ENCODE measurements around the gene PCDHB10. TPM values are rescaled to one million over a fixed set of nuclear protein-coding genes. Genes with fewer than 3 reads are reported as not detected.
"Not testable (repeated sequence)": the region's sequence is repeated elsewhere in the genome, so short reads cannot be mapped to it uniquely, and the experiment has no call there.

The PCDHB10 gene
- total and polyA plus RNA-seq, 4 donors: 0.25 to 7.7 (median 4.1) TPM

DNA sequence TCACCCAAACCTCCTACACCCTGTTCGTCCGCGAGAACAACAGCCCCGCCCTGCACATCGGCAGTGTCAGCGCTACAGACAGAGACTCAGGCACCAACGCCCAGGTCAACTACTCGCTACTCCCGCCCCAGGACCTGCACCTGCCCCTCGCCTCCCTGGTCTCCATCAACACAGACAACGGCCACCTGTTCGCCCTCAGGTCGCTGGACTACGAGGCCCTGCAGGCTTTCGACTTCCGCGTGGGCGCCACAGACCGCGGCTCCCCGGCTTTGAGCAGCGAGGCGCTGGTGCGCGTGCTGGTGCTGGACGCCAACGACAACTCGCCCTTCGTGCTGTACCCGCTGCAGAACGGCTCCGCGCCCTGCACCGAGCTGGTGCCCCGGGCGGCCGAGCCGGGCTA is 9.0 kb downstream of the PCDHB10 start:
- 16 to 29% methylated on average over 17 to 28 of the region's 38 CpGs for WGBS, 2 donors
- ATAC-seq (ENCODE audit: low FRiP score); H3K4me3 ChIP-seq (ENCODE audit: low read length in 2 of 2); intact Hi-C loops (cut with DNase I); H3K27ac ChIP-seq (ENCODE audit: low read depth in 1 of 2, low read length in 2 of 2); DNase-seq; H3K36me3 ChIP-seq (ENCODE audit: control insufficient read depth in 1 of 2, insufficient read depth in 2 of 2, low read length in 1 of 2); H3K27me3 ChIP-seq (ENCODE audit: control insufficient read depth in 1 of 2, insufficient read depth in 2 of 2, low read length in 1 of 2); H3K4me1 ChIP-seq (ENCODE audit: control insufficient read depth in 1 of 2, insufficient read depth in 2 of 2, low read length in 2 of 2): not testable (repeated sequence)
- H3K9me3 ChIP-seq (ENCODE audit: control insufficient read depth, low read length): peaks cover 26% of the 10 kb centered on the region

DNA sequence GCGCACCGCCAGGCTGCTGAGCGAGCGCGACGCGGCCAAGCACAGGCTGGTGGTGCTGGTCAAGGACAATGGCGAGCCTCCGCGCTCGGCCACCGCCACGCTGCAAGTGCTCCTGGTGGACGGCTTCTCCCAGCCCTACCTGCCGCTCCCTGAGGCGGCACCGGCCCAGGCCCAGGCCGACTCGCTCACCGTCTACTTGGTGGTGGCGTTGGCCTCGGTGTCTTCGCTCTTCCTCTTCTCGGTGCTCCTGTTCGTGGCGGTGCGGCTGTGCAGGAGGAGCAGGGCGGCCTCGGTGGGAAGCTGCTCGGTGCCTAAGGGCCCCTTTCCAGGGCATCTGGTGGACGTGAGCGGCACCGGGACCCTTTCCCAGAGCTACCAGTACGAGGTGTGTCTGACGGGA is 9.5 kb downstream of the PCDHB10 start:
- H3K4me1 ChIP-seq (ENCODE audit: control insufficient read depth in 1 of 2, insufficient read depth in 2 of 2, low read length in 2 of 2); H3K27ac ChIP-seq (ENCODE audit: low read depth in 1 of 2, low read length in 2 of 2); H3K4me3 ChIP-seq (ENCODE audit: low read length in 2 of 2); intact Hi-C loops (cut with DNase I); H3K36me3 ChIP-seq (ENCODE audit: control insufficient read depth in 1 of 2, insufficient read depth in 2 of 2, low read length in 1 of 2); H3K27me3 ChIP-seq (ENCODE audit: control insufficient read depth in 1 of 2, insufficient read depth in 2 of 2, low read length in 1 of 2); ATAC-seq (ENCODE audit: low FRiP score); DNase-seq: not testable (repeated sequence)
- peaks cover 26% of the 10 kb centered on the region for H3K9me3 ChIP-seq (ENCODE audit: control insufficient read depth, low read length)
- 21 to 28% methylated on average over 25 to 32 of the region's 35 CpGs for WGBS, 2 donors

DNA sequence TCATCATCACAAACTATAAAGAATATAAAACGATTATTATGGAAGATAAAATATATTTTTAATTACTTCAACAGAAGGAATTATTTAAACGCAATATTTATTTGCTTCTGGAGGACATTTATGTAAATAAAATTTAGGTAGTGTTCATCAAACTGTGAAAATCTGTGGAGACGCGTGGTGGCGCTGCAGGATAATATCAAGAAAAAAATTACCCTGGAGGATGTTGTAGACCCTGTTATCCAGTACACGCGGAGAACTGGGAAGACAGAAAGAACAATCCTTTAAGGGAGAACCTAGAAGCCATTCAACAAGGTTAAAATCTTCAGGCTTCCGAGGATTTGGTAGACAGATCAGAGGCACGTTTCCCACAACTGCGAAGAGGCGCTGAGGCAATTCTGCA is 16.3 kb downstream of the PCDHB10 start, which contains the start of gene PCDHB12:
Gene PCDHB12, plus strand, starts transcription at position 242 of the 400 bp plus-strand sequence. CDS start 189 bp downstream, outside the sequence.
- Histone ChIP-seq H3K4me1 (ENCODE audit: control insufficient read depth in 1 of 2, insufficient read depth in 2 of 2, low read length in 2 of 2) (no peaks in the 10 kb centered on the region), H3K9me3 (ENCODE audit: control insufficient read depth, low read length) (peaks cover 15% of the 10 kb centered on the region), H3K4me3 (ENCODE audit: low read length in 2 of 2) (peak within 1 kb of the TSS in 1 of 2 donors; percentile 28), H3K27me3 (ENCODE audit: control insufficient read depth in 1 of 2, insufficient read depth in 2 of 2, low read length in 1 of 2) (no peaks in the 10 kb centered on the region), H3K36me3 (ENCODE audit: control insufficient read depth in 1 of 2, insufficient read depth in 2 of 2, low read length in 1 of 2) (no peaks in the 10 kb centered on the region), H3K27ac (ENCODE audit: low read depth in 1 of 2, low read length in 2 of 2) (no peak within 1 kb of the TSS)
- WGBS, 2 donors: 14 to 18% methylated on average over 11 of the region's 11 CpGs
- no peak for ATAC-seq (ENCODE audit: low FRiP score)
- intact Hi-C loops (cut with DNase I): no loop called here
- DNase-seq: no peak

GRCh38 chr5:141210281-141210680 is 18.1 kb downstream of the PCDHB10 start:
- peaks cover 16% of the 10 kb centered on the region for H3K9me3 ChIP-seq (ENCODE audit: control insufficient read depth, low read length)
- H3K27ac ChIP-seq (ENCODE audit: low read depth in 1 of 2, low read length in 2 of 2); ATAC-seq (ENCODE audit: low FRiP score); H3K36me3 ChIP-seq (ENCODE audit: control insufficient read depth in 1 of 2, insufficient read depth in 2 of 2, low read length in 1 of 2); DNase-seq; H3K4me3 ChIP-seq (ENCODE audit: low read length in 2 of 2); H3K27me3 ChIP-seq (ENCODE audit: control insufficient read depth in 1 of 2, insufficient read depth in 2 of 2, low read length in 1 of 2); H3K4me1 ChIP-seq (ENCODE audit: control insufficient read depth in 1 of 2, insufficient read depth in 2 of 2, low read length in 2 of 2); intact Hi-C loops (cut with DNase I): not testable (repeated sequence)
- WGBS, 2 donors: 24 to 33% methylated on average over 30 to 39 of the region's 39 CpGs

GRCh38 chr5:141210849-141211248 is 18.7 kb downstream of the PCDHB10 start:
- ATAC-seq (ENCODE audit: low FRiP score); H3K27me3 ChIP-seq (ENCODE audit: control insufficient read depth in 1 of 2, insufficient read depth in 2 of 2, low read length in 1 of 2); H3K4me3 ChIP-seq (ENCODE audit: low read length in 2 of 2); DNase-seq; H3K4me1 ChIP-seq (ENCODE audit: control insufficient read depth in 1 of 2, insufficient read depth in 2 of 2, low read length in 2 of 2); intact Hi-C loops (cut with DNase I); H3K27ac ChIP-seq (ENCODE audit: low read depth in 1 of 2, low read length in 2 of 2); H3K36me3 ChIP-seq (ENCODE audit: control insufficient read depth in 1 of 2, insufficient read depth in 2 of 2, low read length in 1 of 2): not testable (repeated sequence)
- WGBS, 2 donors: 18 to 26% methylated on average over 19 to 26 of the region's 27 CpGs
- H3K9me3 ChIP-seq (ENCODE audit: control insufficient read depth, low read length): peaks cover 15% of the 10 kb centered on the region

DNA sequence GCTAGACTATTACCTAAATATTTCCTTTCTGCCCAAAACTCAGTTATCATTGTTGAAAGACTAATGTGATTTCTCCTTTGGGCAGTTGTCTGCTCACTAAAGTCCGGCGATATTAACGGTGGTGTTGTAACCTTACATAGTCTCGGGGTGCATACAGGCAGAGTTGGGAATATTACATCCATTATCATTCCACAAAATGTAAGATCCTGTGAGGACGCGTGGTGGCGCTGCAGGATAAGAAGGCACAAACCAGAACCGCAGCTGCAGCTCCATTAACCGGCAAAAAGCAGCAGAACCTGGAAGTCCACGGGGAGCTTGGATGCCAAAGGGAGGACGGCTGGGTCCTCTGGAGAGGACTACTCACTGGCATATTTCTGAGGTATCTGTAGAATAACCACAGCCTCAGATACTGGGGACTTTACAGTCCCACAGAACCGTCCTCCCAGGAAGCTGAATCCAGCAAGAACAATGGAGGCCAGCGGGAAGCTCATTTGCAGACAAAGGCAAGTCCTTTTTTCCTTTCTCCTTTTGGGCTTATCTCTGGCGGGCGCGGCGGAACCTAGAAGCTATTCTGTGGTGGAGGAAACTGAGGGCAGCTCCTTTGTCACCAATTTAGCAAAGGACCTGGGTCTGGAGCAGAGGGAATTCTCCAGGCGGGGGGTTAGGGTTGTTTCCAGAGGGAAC is 21.6 kb downstream of the PCDHB10 start, which contains the start of gene PCDHB13:
Gene PCDHB13, plus strand, starts transcription at position 264 of the 684 bp plus-strand sequence. Its CDS starts 205 bp downstream, at position 469.
- intact Hi-C loops (cut with DNase I); H3K4me3 ChIP-seq (ENCODE audit: low read length in 2 of 2); ATAC-seq (ENCODE audit: low FRiP score); DNase-seq; H3K36me3 ChIP-seq (ENCODE audit: control insufficient read depth in 1 of 2, insufficient read depth in 2 of 2, low read length in 1 of 2); H3K27ac ChIP-seq (ENCODE audit: low read depth in 1 of 2, low read length in 2 of 2); H3K4me1 ChIP-seq (ENCODE audit: control insufficient read depth in 1 of 2, insufficient read depth in 2 of 2, low read length in 2 of 2); H3K27me3 ChIP-seq (ENCODE audit: control insufficient read depth in 1 of 2, insufficient read depth in 2 of 2, low read length in 1 of 2): not testable (repeated sequence)
- 8 to 10% methylated on average over 11 to 15 of the region's 18 CpGs for WGBS, 2 donors
- H3K9me3 ChIP-seq (ENCODE audit: control insufficient read depth, low read length): peaks cover 20% of the 10 kb centered on the region

- H3K27ac ChIP-seq (ENCODE audit: low read depth in 1 of 2, low read length in 2 of 2); H3K4me1 ChIP-seq (ENCODE audit: control insufficient read depth in 1 of 2, insufficient read depth in 2 of 2, low read length in 2 of 2); DNase-seq; H3K4me3 ChIP-seq (ENCODE audit: low read length in 2 of 2); H3K27me3 ChIP-seq (ENCODE audit: control insufficient read depth in 1 of 2, insufficient read depth in 2 of 2, low read length in 1 of 2); intact Hi-C loops (cut with DNase I); H3K36me3 ChIP-seq (ENCODE audit: control insufficient read depth in 1 of 2, insufficient read depth in 2 of 2, low read length in 1 of 2): not testable (repeated sequence)
- peaks cover 19% of the 10 kb centered on the region for H3K9me3 ChIP-seq (ENCODE audit: control insufficient read depth, low read length)
- 50 to 52% methylated on average over 9 to 11 of the region's 12 CpGs for WGBS, 2 donors
- ATAC-seq (ENCODE audit: low FRiP score): peak; percentile 7
These were observed 22.4 kb downstream of the PCDHB10 start for GRCh38 chr5:141214583-141214982.

DNA sequence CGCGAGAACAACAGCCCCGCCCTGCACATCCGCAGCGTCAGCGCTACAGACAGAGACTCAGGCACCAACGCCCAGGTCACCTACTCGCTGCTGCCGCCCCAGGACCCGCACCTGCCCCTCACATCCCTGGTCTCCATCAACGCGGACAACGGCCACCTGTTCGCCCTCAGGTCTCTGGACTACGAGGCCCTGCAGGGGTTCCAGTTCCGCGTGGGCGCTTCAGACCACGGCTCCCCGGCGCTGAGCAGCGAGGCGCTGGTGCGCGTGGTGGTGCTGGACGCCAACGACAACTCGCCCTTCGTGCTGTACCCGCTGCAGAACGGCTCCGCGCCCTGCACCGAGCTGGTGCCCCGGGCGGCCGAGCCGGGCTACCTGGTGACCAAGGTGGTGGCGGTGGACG is 23.4 kb downstream of the PCDHB10 start:
- 26 to 29% methylated on average over 27 to 37 of the region's 40 CpGs for WGBS, 2 donors
- H3K4me1 ChIP-seq (ENCODE audit: control insufficient read depth in 1 of 2, insufficient read depth in 2 of 2, low read length in 2 of 2); H3K36me3 ChIP-seq (ENCODE audit: control insufficient read depth in 1 of 2, insufficient read depth in 2 of 2, low read length in 1 of 2); intact Hi-C loops (cut with DNase I); ATAC-seq (ENCODE audit: low FRiP score); DNase-seq; H3K27me3 ChIP-seq (ENCODE audit: control insufficient read depth in 1 of 2, insufficient read depth in 2 of 2, low read length in 1 of 2); H3K27ac ChIP-seq (ENCODE audit: low read depth in 1 of 2, low read length in 2 of 2); H3K4me3 ChIP-seq (ENCODE audit: low read length in 2 of 2): not testable (repeated sequence)
- peaks cover 14% of the 10 kb centered on the region for H3K9me3 ChIP-seq (ENCODE audit: control insufficient read depth, low read length)

DNA sequence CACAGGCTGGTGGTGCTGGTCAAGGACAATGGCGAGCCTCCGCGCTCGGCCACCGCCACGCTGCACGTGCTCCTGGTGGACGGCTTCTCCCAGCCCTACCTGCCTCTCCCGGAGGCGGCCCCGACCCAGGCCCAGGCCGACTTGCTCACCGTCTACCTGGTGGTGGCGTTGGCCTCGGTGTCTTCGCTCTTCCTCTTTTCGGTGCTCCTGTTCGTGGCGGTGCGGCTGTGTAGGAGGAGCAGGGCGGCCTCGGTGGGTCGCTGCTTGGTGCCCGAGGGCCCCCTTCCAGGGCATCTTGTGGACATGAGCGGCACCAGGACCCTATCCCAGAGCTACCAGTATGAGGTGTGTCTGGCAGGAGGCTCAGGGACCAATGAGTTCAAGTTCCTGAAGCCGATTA is 23.9 kb downstream of the PCDHB10 start:
- DNase-seq; H3K4me3 ChIP-seq (ENCODE audit: low read length in 2 of 2); intact Hi-C loops (cut with DNase I); H3K36me3 ChIP-seq (ENCODE audit: control insufficient read depth in 1 of 2, insufficient read depth in 2 of 2, low read length in 1 of 2); ATAC-seq (ENCODE audit: low FRiP score); H3K27ac ChIP-seq (ENCODE audit: low read depth in 1 of 2, low read length in 2 of 2); H3K4me1 ChIP-seq (ENCODE audit: control insufficient read depth in 1 of 2, insufficient read depth in 2 of 2, low read length in 2 of 2); H3K27me3 ChIP-seq (ENCODE audit: control insufficient read depth in 1 of 2, insufficient read depth in 2 of 2, low read length in 1 of 2): not testable (repeated sequence)
- peaks cover 14% of the 10 kb centered on the region for H3K9me3 ChIP-seq (ENCODE audit: control insufficient read depth, low read length)
- 27 to 30% methylated on average over 9 to 23 of the region's 26 CpGs for WGBS, 2 donors
